ENCODE data around the gene ACAN.

The ACAN gene

GRCh38 chr15:88900982-88901418 is 97.8 kb downstream of the ACAN start:
- no peak overlapping the region for H3K4me3 ChIP-seq (ENCODE audit: low read depth, low read length)

- H3K4me3 ChIP-seq (ENCODE audit: low read depth, low read length) = no peak overlapping the region
Measured at GRCh38 chr15:88901508-88902220, 98.4 kb downstream of the ACAN start.

GRCh38 chr15:88902221-88902835 is 99.1 kb downstream of the ACAN start:
- H3K4me3 ChIP-seq (ENCODE audit: low read depth, low read length) = no peak overlapping the region

- H3K4me3 ChIP-seq (ENCODE audit: low read depth, low read length) = no peak overlapping the region
Measured at GRCh38 chr15:88902846-88903245, 99.6 kb downstream of the ACAN start.

GRCh38 chr15:88904257-88904623 is 101.0 kb downstream of the ACAN start:
- H3K4me3 ChIP-seq (ENCODE audit: low read depth, low read length) = no peak overlapping the region

- no peak overlapping the region for H3K4me3 ChIP-seq (ENCODE audit: low read depth, low read length)
Measured at GRCh38 chr15:88904624-88905327, 101.5 kb downstream of the ACAN start.

GRCh38 chr15:88905576-88905975 is 102.3 kb downstream of the ACAN start:
- H3K4me3 ChIP-seq (ENCODE audit: low read depth, low read length) = no peak overlapping the region

GRCh38 chr15:88906130-88906529 is 102.9 kb downstream of the ACAN start:
- H3K4me3 ChIP-seq (ENCODE audit: low read depth, low read length) = no peak overlapping the region

GRCh38 chr15:88906551-88906950 is 103.3 kb downstream of the ACAN start:
- no peak overlapping the region for H3K4me3 ChIP-seq (ENCODE audit: low read depth, low read length)

GRCh38 chr15:88907111-88907510 is 103.9 kb downstream of the ACAN start:
- H3K4me3 ChIP-seq (ENCODE audit: low read depth, low read length) = no peak overlapping the region

GRCh38 chr15:88908123-88908522 is 104.9 kb downstream of the ACAN start:
- no peak overlapping the region for H3K4me3 ChIP-seq (ENCODE audit: low read depth, low read length)

- H3K4me3 ChIP-seq (ENCODE audit: low read depth, low read length) = no peak overlapping the region
Measured at GRCh38 chr15:88908697-88909621, 105.7 kb downstream of the ACAN start.

GRCh38 chr15:88909956-88910831 is 107.0 kb downstream of the ACAN start:
- no peak overlapping the region for H3K4me3 ChIP-seq (ENCODE audit: low read depth, low read length)

GRCh38 chr15:88911766-88912118 is 108.5 kb downstream of the ACAN start:
- H3K4me3 ChIP-seq (ENCODE audit: low read depth, low read length) = peak overlapping the region; percentile 77

- H3K4me3 ChIP-seq (ENCODE audit: low read depth, low read length) = peak overlapping the region; percentile 77
Measured at GRCh38 chr15:88912500-88912921, 109.3 kb downstream of the ACAN start.

GRCh38 chr15:88913017-88913849 is 110.0 kb downstream of the ACAN start, which contains the start of gene MFGE8:
MFGE8 (minus strand) TSS chr15:88913379; CDS start chr15:88913319, 60 bp downstream.
- peak within 1 kb of the TSS; percentile 77 for H3K4me3 ChIP-seq (ENCODE audit: low read depth, low read length)

GRCh38 chr15:88913850-88914169 is 110.6 kb downstream of the ACAN start:
- H3K4me3 ChIP-seq (ENCODE audit: low read depth, low read length) = no peak overlapping the region

GRCh38 chr15:88915354-88915753 is 112.1 kb downstream of the ACAN start:
- no peak overlapping the region for H3K4me3 ChIP-seq (ENCODE audit: low read depth, low read length)

- no peak overlapping the region for H3K4me3 ChIP-seq (ENCODE audit: low read depth, low read length)
Measured at GRCh38 chr15:88917760-88918159, 114.5 kb downstream of the ACAN start.
